ENCODE measurements around the gene FAM78A.

DNA sequence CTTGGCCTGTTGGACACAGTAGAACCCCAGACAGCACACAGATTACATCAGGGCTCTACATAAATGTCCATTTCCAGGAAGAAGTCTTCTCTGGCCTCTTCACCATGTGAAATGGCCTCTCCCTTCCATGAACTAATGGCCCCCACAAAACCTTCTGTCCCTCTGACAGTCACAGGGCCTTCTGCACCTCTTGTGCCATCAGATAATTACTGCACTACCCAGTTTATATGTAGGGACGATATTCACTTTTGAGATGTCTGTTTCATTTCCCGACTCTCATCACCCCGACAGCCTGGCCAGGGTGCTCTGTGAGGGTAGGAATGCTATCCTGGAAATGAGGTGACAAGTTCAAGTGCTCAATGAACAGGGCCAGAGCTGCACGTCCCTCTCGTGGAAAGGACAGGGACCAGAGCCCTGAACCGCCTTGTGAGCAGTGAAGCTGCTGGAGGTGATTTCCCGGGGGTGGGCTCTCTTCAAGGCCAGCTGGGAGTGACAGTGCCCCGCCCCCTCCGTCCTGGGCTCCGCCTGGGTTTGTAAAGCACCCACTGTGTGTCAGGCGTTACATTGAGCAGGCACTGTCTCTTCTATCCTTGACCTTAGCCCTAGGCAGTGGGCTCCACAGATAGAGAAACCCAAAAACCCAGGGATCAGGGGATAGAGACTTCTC is 3.0 kb upstream of the FAM78A start:
- TF ChIP-seq CTCF (IDR thresholded peaks at IDR 0.05; ENCODE audit: low read length): no peak
- no peak for TF ChIP-seq EZH2phosphoT487 (IDR thresholded peaks at IDR 0.05; ENCODE audit: low read length)
- TF ChIP-seq EZH2 (optimal IDR thresholded peaks at IDR 0.05; ENCODE audit: low read depth, low read length): no peak
